Measurements from ENCODE around the gene NKAIN1. TPM values are rescaled to one million over a fixed set of nuclear protein-coding genes. Genes with fewer than 3 reads are reported as not detected.
A peak's percentile ranks its signal among the peaks of the same experiment; 100 is the strongest.
"Not testable (repeated sequence)": the region's sequence is repeated elsewhere in the genome, so short reads cannot be mapped to it uniquely, and the experiment has no call there.

NKAIN1 gene
- 4.4 and 17.1 TPM in 2 replicates for total RNA-seq (ENCODE audit: low replicate concordance)
- long read RNA-seq, partial matches to known transcripts, result 0 of 1 reads
- long read RNA-seq, other reads (novel, unspliced or antisense), result 1 of 1 reads

GRCh38 chr1:31239653-31240241 is at the start of gene NKAIN1:
NKAIN1 (minus strand) TSS chr1:31239887; CDS start chr1:31239547, 340 bp downstream.
- H3K27me3 Mint-ChIP-seq, result peaks cover 58% of the 10 kb centered on the region
- H3K4me1 Mint-ChIP-seq (ENCODE audit: unreplicated experiment), result peaks cover 22% of the 10 kb centered on the region
- no peaks in the 10 kb centered on the region for H3K9me3 Mint-ChIP-seq
- H3K27ac Mint-ChIP-seq, result peak within 1 kb of the TSS; percentile 65
- H3K36me3 Mint-ChIP-seq, result no peaks in the 10 kb centered on the region
- no peak for TF ChIP-seq CTCF (conservative IDR thresholded peaks at IDR 0.05)
- peak; percentile 78 for DNase-seq (ENCODE audit: extremely low spot score, unreplicated experiment)
- H3K4me3 Mint-ChIP-seq, result peak within 1 kb of the TSS; percentile 89

- no peak overlapping the region for H3K4me3 Mint-ChIP-seq
- no peaks in the 10 kb centered on the region for H3K27me3 Mint-ChIP-seq
- no peaks in the 10 kb centered on the region for H3K9me3 Mint-ChIP-seq
- no peak overlapping the region for H3K27ac Mint-ChIP-seq
- TF ChIP-seq CTCF (conservative IDR thresholded peaks at IDR 0.05), result no peak
- DNase-seq (ENCODE audit: extremely low spot score, unreplicated experiment), result no peak
- peaks cover 28% of the 10 kb centered on the region for H3K36me3 Mint-ChIP-seq
- no peaks in the 10 kb centered on the region for H3K4me1 Mint-ChIP-seq (ENCODE audit: unreplicated experiment)
Observed at GRCh38 chr1:31289021-31289420, 49.3 kb upstream of the NKAIN1 start.

- not testable (repeated sequence) for H3K4me3 Mint-ChIP-seq; H3K27ac Mint-ChIP-seq; H3K9me3 Mint-ChIP-seq; H3K27me3 Mint-ChIP-seq; H3K4me1 Mint-ChIP-seq (ENCODE audit: unreplicated experiment); DNase-seq (ENCODE audit: extremely low spot score, unreplicated experiment)
- H3K36me3 Mint-ChIP-seq, result peaks cover 31% of the 10 kb centered on the region
Observed at GRCh38 chr1:31287791-31288190, 48.1 kb upstream of the NKAIN1 start.

- H3K27me3 Mint-ChIP-seq; H3K27ac Mint-ChIP-seq; H3K4me1 Mint-ChIP-seq (ENCODE audit: unreplicated experiment); DNase-seq (ENCODE audit: extremely low spot score, unreplicated experiment); H3K9me3 Mint-ChIP-seq; H3K4me3 Mint-ChIP-seq: not testable (repeated sequence)
- peaks cover 40% of the 10 kb centered on the region for H3K36me3 Mint-ChIP-seq
Observed at GRCh38 chr1:31282426-31282825, 42.7 kb upstream of the NKAIN1 start.

GRCh38 chr1:31273619-31274018 is 33.9 kb upstream of the NKAIN1 start:
- no peaks in the 10 kb centered on the region for H3K27me3 Mint-ChIP-seq
- H3K36me3 Mint-ChIP-seq, result peaks cover 24% of the 10 kb centered on the region
- no peaks in the 10 kb centered on the region for H3K4me1 Mint-ChIP-seq (ENCODE audit: unreplicated experiment)
- no peak overlapping the region for H3K4me3 Mint-ChIP-seq
- no peak for TF ChIP-seq CTCF (conservative IDR thresholded peaks at IDR 0.05)
- DNase-seq (ENCODE audit: extremely low spot score, unreplicated experiment), result no peak
- no peak overlapping the region for H3K27ac Mint-ChIP-seq
- no peaks in the 10 kb centered on the region for H3K9me3 Mint-ChIP-seq

GRCh38 chr1:31272369-31272768 is 32.7 kb upstream of the NKAIN1 start:
- Mint-ChIP-seq H3K9me3 (no peaks in the 10 kb centered on the region), H3K27me3 (no peaks in the 10 kb centered on the region), H3K27ac (no peak overlapping the region), H3K4me1 (ENCODE audit: unreplicated experiment) (no peaks in the 10 kb centered on the region), H3K4me3 (no peak overlapping the region), H3K36me3 (peaks cover 24% of the 10 kb centered on the region)
- TF ChIP-seq CTCF (conservative IDR thresholded peaks at IDR 0.05), result no peak
- DNase-seq (ENCODE audit: extremely low spot score, unreplicated experiment), result no peak

Measured in type B pancreatic cell (in vitro differentiated cells).